Measurements from ENCODE around the gene REEP3.
A peak's percentile ranks its signal among the peaks of the same experiment; 100 is the strongest.

DNA sequence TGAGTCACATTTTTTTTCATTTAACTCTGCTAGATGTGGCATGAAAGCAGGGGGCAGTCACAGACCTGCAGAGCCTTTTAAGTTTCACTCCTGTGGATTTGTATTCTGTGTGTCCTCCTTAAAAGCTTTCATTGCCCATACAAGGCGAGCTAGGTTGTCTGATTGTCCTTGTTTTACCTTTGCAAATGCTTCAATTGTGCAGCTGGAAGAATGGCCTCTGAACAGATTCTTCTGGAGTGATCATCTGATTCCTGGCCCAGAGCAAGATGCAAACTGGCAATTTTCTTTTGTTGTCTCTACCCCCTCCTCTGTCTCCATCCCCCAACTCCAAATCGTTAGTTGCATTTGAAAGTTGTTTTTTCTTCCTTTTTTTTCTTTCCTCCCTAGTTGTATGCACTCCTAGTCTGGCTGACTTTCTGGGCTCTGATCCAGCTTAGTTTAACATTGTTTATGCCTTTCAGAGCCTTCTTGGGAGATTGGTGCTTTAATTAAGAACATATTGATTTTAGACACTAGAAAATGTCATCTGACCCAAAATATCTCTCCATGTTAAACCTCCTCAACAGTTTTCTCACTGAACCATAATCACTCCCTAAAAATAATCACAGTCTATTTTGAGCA lies 150.2 kb downstream of the REEP3 start:
- TF ChIP-seq CTCF (tag by site-specific recombination; IDR thresholded peaks at IDR 0.05) (no peak), GLI2 (tag by site-specific recombination; IDR thresholded peaks at IDR 0.05; ENCODE audit: borderline replicate concordance, low read depth) (no peak), ZNF639 (tag by site-specific recombination; IDR thresholded peaks at IDR 0.05) (no peak), ZNF391 (tag by site-specific recombination; IDR thresholded peaks at IDR 0.05; ENCODE audit: borderline replicate concordance, low read depth) (no peak), ZNF501 (tag by site-specific recombination; IDR thresholded peaks at IDR 0.05) (peak; percentile 29; the same call in 1 of the 2 replicates), KLF9 (tag by site-specific recombination; IDR thresholded peaks at IDR 0.05; ENCODE audit: low read depth) (no peak), ZNF561 (tag by site-specific recombination; IDR thresholded peaks at IDR 0.05; ENCODE audit: borderline replicate concordance) (no peak), ZNF157 (tag by site-specific recombination; IDR thresholded peaks at IDR 0.05) (no peak), ZNF169 (tag by site-specific recombination; IDR thresholded peaks at IDR 0.05) (no peak), ZNF221 (tag by site-specific recombination; IDR thresholded peaks at IDR 0.05; ENCODE audit: borderline replicate concordance) (no peak), ZNF768 (tag by site-specific recombination; IDR thresholded peaks at IDR 0.05) (no peak), PRDM10 (tag by site-specific recombination; IDR thresholded peaks at IDR 0.05) (no peak), ZNF404 (tag by site-specific recombination; IDR thresholded peaks at IDR 0.05) (no peak)
- TF ChIP-seq, protein P1, sequence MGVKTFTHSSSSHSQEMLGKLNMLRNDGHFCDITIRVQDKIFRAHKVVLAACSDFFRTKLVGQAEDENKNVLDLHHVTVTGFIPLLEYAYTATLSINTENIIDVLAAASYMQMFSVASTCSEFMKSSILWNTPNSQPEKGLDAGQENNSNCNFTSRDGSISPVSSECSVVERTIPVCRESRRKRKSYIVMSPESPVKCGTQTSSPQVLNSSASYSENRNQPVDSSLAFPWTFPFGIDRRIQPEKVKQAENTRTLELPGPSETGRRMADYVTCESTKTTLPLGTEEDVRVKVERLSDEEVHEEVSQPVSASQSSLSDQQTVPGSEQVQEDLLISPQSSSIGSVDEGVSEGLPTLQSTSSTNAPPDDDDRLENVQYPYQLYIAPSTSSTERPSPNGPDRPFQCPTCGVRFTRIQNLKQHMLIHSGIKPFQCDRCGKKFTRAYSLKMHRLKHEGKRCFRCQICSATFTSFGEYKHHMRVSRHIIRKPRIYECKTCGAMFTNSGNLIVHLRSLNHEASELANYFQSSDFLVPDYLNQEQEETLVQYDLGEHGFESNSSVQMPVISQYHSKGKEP (tag by site-specific recombination; IDR thresholded peaks at IDR 0.05), result peak; percentile 75; the same call in 1 of the 2 replicates
